Posterior vena cava (tissue), 2 donors: ENCODE measurements around the gene SERHL2. TPM values are rescaled to one million over a fixed set of nuclear protein-coding genes. Genes with fewer than 3 reads are reported as not detected.

Experiments used
- DNase-seq: peaks from one replicate; pipeline ENCODE4 v3.0.0-alpha.2; 2020; ENCODE audit warnings: low spot score
- intact Hi-C, 2 donors: fragments of 100-400 bp; cut with DNase I; formaldehyde crosslinking; loops; one replicate each; pipeline versions ENCODE4 v1.14.1 to v1.14.2; 2022 to 2023
- total RNA-seq, 2 donors: library from RNA; stranded (reverse); fragmentation: NEBNext Ultra II Directional; extraction: Animal tissue kit (Norgen Biotek cat#: 25700); gene quantifications; one replicate each; pipeline ENCODE4 v1.2.1, GENCODE V29; 2021
- donor health status: DM: yes; HTN: yes; CAD: no.
- donor health status: DM: yes; HTN: yes; CAD: no.

Gene SERHL2
- total RNA-seq, 2 donors from 2014 or later = 1.3 to 2.0 TPM

DNA sequence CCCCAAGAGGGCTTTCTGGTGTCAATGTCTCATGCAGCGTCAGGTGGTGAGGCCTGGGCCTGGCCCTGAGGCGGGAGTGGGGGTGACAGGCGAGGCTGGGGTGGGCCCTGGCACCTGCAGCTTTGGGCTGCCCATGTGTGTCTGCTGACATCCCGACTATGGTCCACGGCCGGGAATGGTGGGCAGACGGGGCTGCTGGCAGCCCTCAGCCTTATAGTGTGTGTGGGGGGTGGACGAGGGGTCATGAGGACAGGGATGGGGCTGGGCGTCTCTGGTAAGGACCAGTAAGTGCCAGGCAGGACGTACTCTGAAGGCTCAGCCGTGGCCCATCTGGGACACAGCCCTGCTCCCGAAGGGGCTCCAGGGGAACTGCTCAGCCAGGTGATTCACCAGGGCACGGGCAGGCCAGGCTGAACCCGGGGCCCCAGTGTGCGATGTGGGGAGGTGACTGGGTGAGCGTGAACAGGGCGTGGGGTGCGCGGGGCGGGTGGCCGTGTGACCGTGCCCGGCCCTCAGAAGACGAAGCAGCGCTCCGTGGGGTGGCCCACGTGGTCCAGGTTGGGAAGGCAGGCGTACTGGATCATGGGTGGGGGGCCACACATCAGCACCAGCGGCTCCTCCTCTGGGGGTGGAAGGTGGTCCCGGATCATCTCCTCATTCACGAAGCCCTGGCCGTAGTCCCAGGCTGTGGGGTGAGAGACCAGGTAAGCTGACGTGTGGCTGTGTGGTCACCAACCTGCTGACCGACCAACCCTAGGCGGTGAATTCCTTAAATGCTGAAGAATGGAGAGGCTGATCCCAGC lies 65.7 kb downstream of the SERHL2 start:
- intact Hi-C loops = no loop called here
- no peak for DNase-seq

DNA sequence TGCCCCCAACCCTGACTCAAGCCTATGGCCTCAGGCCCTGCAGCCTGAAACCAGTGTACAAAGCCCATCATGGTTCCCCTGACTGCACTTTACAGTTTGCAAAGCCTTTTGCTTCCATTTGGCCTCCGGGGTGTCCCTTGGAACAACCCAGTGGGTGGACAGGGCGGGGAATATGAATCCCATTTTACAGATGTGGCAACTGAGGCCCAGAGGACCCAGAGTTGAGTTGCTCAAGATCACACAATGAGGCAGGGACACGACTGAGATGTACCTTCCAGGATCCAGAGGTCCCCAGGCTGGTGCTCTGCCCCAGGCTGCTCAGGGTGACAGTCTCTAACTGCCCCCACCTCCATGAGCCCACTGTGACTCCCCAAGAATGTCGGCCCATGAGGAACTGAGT lies 66.3 kb downstream of the SERHL2 start:
- intact Hi-C loops = no loop called here
- DNase-seq = no peak

DNA sequence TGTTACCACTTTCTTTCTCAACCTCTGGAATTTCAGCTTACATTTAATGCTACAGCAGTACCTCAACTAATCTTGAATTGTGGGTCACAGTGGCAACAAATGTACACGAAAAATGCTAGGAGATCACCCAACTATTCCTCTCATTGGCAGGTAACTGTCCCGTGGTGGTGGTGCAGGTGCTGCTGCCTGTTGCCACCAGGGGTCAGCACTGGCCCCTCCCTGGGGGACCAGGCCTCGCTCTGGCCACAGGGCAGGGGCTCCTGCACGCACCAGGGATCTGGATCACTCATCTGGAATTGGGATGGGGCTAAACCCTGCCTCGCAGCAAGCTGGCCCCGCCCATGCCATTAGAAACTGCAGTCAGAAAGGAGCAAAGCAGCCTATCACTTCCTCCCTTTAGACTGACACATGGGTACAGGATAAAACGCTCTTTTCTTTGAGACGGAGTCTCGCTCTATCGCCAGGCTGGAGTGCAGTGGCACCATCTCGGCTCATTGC lies 67.8 kb downstream of the SERHL2 start:
- DNase-seq = peak; percentile 88
- intact Hi-C loops = no loop called here

DNA sequence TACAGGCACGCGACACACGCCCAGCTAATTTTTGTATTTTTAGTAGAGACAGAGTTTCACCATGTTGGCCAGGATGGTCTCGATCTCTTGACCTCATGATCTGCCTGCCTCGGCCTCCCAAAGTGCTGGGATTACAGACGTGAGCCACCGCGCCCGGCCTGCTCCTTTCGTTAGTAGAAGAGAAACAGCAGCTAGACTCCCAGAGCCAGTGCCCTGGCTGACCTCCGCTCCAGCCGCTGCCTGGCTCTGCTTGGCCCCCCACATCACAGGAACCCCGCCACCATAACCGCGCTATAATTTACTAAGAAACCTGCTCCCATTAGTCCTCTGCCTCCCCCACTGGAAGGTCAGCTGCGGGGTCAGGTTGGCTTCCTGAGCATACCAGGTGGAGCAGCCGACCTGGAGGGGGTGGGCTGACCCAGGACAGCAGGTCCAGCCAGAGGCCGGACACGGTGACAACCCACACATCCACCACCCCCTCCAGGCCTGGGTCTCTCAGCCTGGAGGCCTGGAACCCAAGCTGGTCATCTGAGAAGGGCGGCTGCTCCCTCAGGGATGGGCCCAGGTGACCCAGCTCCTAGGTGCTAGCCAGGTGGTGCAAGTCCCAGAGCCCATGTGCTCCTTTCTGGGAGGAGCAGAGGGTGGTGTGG lies 68.4 kb downstream of the SERHL2 start:
- intact Hi-C loops = no loop called here
- DNase-seq = no peak

DNA sequence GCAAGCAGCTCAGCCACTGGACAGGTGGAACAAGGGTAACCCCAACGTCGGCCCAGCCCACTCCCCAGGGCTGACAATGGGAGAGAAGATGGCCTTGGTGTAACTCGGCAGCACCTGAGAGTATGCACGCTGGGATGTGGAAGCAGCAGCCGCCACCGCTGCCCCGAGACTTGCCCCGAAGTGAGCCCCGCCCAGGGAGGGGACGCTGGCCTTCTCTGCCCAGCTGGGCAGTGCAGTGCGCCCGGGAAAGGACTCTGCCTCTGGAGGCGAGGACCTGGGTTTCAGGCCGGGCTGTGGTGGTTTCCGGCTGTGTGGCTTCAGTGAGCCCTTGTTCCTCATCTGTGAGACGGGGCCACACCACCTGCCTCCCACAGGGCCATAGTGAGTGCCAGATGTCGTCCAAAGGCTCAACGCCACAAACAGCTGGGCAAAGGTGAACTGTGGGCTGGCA lies 69.6 kb downstream of the SERHL2 start:
- intact Hi-C loops = no loop called here
- DNase-seq = no peak

Other genes with a start within 250 kb of the SERHL2 start
- gene NFAM1, start 121.6 kb upstream of the SERHL2 start, total RNA-seq = 1 to 10 TPM; 3.7 to 6.7 TPM
- 10 to 100 TPM; 26.0 to 32.4 TPM for gene RRP7A, start 34.2 kb upstream of the SERHL2 start, total RNA-seq
- gene POLDIP3, start 60.9 kb downstream of the SERHL2 start, total RNA-seq = 10 to 100 TPM; 42.8 to 47.5 TPM
- 1 to 10 TPM in 1 of 2 donors, under 1 TPM in 1; 0.56 to 2.0 TPM for gene ATP5MGL, start 86.6 kb downstream of the SERHL2 start, total RNA-seq
- gene CYB5R3, start 95.4 kb downstream of the SERHL2 start, total RNA-seq = 100 to 1,000 TPM; 443 to 468 TPM
- 10 to 100 TPM; 42.2 to 59.8 TPM for gene A4GALT, start 166.9 kb downstream of the SERHL2 start, total RNA-seq